HG03520 (cell line): ENCODE measurements around the gene C7orf57.
"Not testable (repeated sequence)": the region's sequence is repeated elsewhere in the genome, so short reads cannot be mapped to it uniquely, and the experiment has no call there.

Experiments used
- ATAC-seq: cut with Tn5 transposase; IDR thresholded peaks from one replicate; pipeline ENCODE4 v1.9.1; 2021; ENCODE audit warnings: mild to moderate bottlenecking, moderate library complexity; ENCODE audit not compliant: unreplicated experiment

The C7orf57 gene

DNA sequence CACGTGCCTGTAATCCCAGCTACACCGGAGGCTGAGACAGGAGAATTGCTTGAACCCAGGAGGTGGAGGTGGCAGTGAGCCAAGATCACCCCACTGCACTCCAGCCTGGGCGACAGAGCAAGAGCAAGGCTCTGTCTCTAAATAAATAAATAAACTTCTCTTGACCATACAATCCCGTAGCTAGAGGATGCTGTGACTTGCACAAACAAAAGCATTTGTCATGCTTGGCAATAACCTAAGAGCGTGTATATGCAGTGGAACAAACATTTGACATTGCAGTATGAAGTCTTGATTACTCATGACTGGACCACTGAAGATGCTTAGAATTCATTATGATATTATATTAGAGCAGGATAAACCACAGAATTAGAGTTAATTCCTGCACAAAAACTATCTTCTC is 1.4 kb upstream of the C7orf57 start:
- ATAC-seq, result no peak

DNA sequence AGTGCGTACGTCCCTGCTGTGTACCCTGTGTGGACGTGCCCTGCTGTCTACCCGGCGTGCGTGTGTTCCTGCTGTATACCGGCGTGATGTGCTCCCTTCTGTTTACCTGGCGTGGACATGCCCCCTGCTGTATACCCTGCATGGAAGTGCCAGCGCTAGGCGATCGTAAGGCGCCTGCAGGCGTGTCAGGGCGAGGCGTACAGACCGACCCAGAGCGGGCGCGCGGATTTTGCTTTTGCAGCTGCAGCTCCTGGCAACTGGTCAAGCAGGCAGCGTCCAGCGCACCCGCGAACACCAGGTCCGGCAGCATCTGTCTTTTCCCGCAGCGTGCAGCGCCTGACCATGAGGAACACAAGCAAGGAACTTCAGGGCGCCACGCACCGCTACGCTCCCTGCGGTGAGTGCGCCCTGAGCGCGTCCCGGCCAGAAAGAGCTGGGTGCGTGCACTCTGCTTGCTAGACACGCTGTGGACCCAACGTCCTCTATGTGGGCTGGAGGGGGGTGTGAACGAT is 680 bp downstream of the C7orf57 start:
- ATAC-seq, result no peak

DNA sequence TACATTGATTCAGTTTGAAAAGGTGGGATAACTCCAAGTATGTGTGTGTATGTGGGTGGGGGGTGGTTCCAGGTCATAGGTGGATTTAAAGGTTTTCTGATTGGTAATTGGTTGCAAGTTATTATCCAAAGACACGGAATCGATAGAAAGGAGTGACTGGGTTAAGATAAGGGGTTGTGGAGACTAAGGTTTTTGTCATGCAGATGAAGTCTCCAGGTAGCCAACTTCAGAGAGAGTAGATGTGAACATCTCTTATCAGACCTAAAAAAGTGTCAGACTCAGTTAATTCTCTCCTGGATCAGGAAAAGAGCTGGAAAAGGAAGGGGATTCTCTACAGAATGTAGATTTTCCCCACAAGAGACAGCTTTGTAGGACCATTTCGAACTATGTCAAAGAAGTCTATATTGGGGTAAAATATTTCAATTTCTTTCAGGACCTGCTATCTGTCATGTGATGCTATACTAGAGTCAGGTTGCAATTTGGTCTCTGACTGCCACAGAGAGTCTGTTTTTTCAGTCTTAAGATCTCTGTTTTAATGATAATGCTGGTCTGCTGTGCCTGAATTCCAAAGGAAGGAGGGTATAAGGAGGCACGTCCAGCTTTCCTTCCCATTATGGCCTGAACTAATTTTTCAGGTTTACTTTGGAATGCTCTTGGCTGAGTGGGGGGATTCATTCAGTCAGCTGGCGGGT is 3.6 kb downstream of the C7orf57 start:
- ATAC-seq, result no peak

DNA sequence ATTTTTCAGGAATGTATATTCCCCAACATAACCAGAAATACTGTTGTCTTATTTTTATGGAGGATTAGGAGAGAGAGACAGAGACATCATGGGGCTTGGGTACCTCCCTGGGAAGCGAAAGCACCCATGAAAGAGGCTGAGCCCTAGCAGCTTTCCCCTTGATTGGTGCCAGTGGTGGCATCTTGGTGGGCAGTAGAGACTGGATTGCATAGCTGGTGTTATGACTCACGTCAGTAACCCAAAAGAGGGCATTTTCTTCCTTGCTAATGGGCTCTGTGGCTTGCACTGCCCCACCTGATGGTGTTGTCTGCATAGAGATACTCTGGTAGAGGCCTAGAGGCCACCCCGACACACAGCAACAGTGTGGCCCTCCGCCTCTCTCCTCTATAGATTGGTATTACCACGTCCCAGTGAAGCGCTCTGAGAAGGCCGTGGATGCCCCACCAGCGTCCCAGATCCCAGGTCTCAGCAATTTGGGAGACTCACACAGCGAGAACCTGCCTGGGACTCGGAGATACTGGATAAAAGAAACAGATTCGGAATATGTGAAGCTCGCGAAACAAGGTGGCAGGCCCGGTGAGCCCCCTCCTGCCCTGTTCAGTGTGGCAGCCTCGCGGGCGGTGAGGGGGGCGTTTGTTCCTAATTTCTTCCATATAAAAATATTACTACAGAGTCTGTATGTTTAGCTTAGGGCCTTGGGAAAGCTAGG is 5.8 kb downstream of the C7orf57 start:
- ATAC-seq, result no peak

DNA sequence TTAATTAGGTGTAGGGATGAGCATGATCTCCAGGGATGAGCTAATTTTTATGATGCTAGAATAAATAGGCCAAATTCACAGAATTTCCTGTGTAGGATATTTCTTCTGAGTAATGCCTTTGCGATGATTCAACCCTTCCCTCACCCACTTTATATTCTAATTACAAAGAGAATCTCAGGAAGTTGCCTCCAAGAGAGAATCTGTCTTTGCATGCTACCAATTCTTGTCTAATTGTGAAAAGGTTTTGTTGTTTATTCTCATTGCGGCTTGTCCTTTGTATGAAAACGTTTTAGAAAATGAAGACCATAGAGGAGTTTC is 6.3 kb downstream of the C7orf57 start:
- ATAC-seq, result no peak

DNA sequence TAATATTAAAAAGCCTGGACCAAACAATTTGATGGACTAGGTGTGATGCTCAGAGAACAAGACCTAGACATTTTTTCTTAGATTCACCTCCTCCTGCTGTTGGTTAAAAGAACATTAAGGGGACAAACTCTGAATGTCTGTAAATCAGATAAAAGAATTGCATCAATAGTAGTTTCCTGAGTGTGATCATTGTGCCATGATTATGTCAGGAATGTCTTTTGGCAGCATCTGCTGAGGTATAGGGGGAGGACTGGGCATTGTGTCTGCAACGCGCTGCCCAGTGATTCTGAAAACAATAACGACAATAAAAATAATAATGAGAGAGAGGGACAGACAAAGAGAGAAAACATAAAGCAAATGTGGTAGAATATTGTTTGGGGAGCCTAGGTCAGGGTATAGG is 6.9 kb downstream of the C7orf57 start:
- ATAC-seq, result no peak

DNA sequence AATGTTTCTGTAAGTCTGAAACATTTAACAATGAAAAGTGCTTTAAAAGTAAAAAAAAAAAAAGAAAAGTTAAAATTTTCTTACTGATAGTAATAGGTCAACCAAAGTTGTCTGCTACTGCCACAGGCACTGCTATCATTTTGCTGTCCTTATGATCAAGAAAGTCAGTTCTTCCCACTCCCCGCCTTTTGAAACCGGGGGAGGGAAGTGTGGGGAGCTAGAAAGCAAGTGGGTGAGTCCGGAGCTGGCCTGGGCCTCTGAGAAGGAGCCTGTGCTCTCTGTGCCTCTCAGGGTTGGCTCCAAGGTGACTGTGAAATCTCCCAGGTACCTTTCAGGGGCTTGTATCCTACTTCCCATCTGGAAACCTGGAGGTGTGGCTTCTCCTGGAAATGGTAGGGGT is 7.3 kb downstream of the C7orf57 start:
- ATAC-seq, result no peak

DNA sequence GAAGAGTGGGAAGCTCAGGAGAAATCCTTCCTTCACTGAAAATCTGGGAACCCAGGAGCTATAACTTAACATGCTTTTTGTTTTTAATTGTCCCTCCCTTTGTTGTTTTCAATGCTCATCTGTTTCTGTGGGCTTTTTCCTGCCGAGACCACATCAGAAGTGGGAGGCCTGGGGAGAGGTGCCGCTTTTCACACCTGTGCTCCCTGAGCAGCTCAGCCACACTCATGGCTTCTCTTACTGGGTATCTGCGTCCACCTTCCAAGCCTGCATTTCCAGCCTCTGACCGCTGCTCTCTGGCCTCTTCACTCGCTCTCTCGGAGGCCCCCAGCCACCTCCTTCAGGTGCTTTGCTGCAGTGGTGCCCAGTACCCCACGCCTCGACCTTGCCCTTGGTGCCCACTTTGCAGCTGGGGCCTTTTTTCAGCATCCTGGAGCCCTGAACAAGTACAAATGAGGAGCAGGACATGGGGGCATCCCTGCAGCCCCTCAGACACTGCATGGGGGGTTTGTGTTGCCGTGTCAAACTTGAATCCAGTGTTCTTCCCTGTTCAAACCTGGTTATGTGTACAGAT is 9.9 kb downstream of the C7orf57 start:
- ATAC-seq, result no peak

DNA sequence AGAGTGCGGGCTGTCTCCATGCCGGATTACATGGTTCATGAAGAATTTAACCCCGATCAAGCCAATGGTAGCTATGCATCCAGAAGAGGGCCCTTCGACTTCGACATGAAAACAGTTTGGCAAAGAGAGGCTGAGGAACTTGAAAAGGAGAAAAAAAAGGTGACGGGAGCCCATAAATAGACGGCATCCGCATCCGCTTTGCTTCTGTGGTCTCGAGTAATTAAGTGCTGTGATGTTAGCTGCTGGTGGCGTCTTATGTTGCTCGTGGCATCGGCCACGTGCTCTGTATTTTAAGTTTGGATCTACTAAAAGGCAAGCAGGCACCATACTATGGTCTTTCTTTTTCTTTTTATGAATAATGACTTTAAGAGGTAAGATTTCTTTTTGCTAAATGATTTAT is 11.1 kb downstream of the C7orf57 start:
- ATAC-seq, result no peak

DNA sequence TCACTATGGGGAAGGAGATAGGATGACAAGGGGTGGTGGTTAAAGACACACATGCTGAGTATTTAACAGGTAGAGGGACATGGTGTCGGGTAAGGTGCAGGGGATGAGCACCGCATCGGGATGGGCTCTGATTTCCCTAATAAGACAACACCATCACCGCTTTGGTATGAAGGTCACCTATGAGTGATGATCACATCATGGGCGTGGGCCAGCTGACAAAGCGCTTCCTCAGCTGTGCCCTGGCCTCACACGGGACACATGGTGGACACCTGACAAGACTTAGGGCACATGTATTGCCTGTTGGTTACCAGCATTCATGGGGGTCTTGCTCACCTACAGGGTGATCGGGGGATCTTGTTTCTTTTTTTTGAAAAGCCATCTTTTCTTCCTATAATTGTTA is 12.8 kb downstream of the C7orf57 start:
- ATAC-seq, result no peak

DNA sequence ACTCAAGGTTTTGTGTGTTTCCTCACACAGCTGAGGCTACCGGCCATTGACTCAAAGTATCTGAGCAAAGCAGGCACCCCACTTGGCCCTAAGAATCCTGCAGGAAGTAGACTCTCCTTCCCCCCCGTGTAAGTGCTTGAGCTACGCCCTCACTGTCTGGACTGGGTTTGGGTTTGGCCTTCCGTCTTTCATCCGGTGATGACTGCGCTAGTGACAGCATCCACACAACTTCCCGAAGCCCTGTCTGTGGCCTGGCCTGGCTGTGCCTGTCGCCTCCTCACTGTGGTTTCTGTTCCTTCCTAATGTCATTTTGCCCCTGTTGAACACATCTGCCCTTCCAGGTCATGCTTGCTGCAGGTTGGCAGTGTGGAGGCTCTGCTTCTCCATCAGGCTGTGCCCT is 14.5 kb downstream of the C7orf57 start:
- no peak for ATAC-seq

DNA sequence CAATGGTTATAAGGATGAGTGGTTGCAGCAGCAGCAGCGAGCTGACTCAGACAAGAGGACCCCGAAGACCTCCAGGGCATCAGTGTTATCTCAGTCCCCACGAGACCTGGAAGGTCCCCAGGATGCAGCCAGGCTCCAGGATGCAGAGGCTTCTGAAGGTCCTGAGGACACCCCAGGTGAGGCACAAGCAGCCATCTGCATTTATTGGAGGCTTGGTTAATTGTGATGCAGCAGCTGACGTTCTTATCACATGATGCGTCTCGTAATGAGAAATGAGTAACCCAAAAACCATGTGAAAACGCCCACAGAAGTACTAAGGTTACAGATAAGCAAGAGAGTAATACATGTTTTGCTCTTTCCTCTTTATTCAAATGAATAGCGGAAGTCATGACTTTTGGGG is 17.4 kb downstream of the C7orf57 start:
- no peak for ATAC-seq

DNA sequence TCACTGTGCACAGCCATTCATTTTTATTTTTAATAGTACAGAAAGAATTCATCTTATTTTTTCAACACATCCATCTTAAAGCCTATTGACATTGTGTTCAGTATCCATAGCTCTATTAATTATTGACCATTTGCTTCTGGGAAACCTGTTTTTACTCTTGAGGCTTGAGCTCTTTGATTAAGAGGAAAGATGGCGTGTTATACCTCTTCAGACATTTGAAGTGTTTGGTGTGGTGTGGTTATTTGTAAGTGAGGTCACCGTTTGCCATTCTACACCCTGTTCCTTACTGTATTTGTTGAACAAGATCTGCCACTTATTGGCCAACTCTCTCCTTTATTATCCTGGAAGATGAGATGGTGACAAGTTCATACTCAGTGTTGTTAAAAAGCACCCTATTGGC is 18.4 kb downstream of the C7orf57 start:
- ATAC-seq, result no peak

DNA sequence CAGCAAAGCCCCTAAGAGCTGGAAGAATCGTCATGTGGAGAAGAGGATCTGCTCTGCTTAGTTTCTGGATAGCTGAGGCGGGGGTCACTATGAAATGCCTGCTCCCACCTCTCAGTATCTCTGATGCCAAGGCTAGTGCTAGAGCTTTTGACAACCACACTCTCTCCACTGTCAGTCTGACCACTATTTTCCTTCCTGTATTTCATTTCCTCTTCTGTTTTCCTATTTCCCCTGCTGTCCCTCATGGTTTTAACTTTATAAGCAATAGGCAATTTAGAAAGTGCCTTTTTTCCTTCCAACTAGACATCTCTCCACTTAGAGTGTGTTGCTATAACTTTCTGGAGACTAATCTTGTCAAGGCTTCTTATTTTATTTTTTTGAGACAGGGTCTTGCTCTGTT is 23.6 kb downstream of the C7orf57 start:
- no peak for ATAC-seq

DNA sequence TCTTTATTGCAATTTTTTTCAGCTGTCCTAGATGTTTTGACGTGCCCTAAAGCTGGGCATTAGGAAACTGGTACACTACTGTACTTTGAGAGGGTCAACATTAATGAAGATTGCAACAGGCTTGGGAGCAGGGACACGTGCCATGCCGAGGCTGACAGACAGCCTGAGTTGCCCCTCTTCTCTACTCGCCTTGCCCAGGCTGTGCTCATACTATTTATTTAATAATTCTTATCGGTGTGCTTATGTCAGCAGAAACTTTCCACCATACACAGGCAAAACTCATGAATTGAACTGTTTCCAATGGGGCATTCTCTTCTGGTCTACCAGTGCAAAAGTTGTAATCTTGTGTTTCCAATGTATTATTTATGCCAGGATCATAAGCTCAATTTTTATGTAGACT is 24.4 kb downstream of the C7orf57 start:
- ATAC-seq, result no peak

DNA sequence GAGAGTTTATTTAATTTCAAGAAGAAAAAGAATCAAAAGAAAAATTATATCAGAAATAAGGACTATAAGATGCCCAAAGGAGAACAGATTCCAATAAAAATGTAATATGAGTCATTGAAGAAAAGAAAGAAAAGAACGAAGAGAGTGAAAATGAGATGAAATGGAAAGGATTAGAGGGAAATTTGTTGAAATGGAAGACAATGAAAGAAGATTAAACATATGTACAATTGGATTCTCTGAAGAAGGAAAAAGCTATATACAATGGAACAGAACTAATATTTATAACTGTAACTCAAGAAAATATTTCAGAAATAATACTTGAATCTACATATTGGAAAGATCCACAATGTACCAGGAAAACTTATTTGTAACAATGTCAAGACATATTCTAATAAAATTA is 28.6 kb downstream of the C7orf57 start:
- no peak for ATAC-seq

DNA sequence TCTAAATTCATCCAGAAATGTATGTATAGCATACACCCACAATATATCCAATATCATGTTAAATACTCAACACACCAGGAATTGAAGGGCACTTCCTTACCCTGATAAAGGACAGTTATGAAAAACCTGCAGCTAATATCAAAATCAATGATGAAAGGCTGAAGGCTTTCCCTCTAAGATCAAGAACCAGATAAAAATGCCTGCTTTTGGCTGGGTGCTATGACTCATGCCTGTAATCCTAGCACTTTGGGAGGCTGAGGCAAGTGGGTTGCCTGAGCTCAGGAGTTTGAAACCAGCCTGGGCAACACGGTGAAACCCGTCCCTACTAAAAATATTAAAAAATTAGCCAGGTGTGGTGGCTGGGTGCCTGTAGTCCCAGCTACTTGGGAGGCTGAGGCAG is 32.1 kb downstream of the C7orf57 start:
- no peak for ATAC-seq

DNA sequence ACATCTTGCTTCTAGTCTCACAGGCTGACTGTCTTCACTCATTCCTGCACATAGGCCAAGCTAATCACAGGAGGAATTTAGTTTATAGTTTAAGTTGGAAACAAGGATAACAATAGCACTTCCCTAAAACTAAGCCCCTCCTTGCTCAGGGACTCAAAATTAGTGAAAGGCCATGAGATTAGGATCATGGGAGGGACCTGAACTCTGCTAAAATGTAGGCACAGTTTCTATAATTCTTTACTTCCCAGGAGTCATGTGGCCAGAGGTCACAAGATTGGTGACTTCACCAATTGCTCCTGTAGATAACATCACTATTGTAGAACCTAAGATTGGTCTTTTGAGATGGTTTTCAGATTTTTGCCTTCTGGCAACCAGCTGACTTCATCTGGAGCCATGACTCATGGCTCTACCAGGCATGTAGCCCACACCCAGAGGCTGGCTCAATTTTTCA is 38.9 kb downstream of the C7orf57 start:
- no peak for ATAC-seq

DNA sequence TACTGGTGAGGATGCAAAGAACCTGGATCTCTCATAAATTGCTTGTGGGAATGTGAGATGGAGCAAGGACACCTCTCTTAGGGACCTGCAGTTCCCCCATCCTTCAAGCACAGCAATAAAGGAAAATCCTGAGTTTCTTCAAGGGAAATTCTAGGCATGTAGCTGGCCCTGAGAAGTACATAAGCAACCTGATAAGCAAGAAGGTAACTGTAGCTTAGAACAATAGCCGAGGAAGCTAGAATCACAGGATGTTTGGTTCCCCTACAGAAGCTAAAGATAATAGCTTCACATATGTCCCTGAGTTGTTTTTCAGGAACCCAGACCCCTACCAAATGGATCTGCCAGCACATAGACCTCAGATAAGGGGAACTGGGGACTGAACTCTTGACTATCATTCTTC is 42.1 kb downstream of the C7orf57 start:
- ATAC-seq, result no peak

DNA sequence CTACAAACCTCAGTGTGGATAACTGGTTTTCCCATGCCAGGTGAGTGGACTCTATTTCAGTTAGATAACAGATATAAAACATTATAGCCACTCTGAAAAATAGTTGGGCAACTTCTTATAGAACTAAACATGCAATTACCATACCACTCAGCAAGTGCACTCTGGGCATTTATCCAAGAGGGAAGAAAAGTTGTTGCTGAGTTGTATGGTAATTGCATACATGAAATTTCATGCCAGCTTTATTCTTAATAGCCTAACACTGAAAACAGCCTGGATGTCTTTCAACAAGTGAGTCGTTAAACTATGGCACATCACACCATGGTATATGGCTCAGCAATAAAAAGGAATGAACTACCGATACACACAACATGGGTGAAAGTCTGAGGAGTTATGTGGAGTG is 43.1 kb downstream of the C7orf57 start:
- no peak for ATAC-seq

DNA sequence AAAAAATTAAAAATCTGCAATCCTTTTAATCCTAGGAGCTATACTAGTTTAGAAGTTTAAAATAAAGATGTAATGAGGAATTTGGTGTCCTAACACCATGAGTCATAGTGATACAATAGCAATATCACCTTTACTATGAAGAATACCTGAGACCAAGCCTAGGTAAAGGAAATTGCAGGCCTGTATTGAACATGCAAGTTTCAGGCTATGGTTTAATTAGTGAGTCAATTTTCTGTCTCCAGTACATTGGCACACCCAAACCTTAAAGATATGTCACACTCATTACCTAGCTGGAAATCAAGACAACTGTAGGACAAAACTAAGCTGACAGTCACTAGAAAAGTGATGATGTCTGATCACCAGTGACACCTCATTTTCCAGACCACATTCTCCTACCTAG is 47.0 kb downstream of the C7orf57 start:
- not testable (repeated sequence) for ATAC-seq

DNA sequence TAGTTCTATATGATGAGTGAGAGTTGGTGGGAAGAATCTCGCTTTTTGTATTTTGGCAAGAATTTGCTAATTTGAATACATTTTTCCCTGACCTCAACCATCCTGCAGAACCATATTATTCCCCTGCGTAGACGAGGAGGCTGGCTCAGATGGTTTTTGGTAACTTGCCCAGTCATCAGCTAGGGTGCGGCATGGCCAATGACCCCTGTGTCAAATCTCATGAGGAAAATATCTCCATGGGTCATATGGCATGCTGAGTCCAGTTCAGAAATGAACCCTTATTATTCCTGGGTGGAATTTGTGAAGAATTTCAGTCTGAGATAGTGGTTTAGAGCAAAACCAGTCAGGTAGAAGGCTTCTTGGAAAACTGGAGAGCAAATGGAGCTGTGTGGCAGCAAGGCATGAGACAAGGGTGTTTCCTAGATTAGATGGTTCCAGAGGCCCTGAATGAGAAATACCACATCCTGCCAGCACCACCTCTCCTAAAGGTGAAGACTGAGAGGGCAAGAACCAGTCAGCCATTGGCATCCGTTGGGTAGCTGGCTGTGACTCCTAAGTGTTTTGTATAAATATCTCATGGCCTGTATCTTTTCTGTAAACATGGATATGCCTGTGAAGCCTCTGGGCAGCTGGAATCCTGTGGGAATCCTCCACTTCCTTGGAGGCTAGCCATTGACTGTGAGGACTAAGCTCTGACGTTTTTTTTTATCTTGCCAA is 47.9 kb downstream of the C7orf57 start:
- no peak for ATAC-seq
